DOHH2 (cell line): ENCODE data around the gene AUNIP.

ENCODE experiments used
- CTCF ChIP-seq: fragments of 200-600 bp; sonication (generic); IDR thresholded peaks from one replicate; pipeline ENCODE4 v1.5.1; 2014; ENCODE audit warnings: antibody characterized with exemption, mild to moderate bottlenecking, low read depth, low read length; ENCODE audit not compliant: poor library complexity, severe bottlenecking
- EZH2phosphoT487 ChIP-seq: fragments of 200-600 bp; sonication (generic); IDR thresholded peaks from 2 replicates; pipeline ENCODE4 v1.6.1; 2017; ENCODE audit warnings: borderline replicate concordance, mild to moderate bottlenecking, antibody characterized with exemption, low read length, moderate library complexity, mixed read lengths

- TF ChIP-seq EZH2phosphoT487 (no peak), CTCF (no peak)
These were observed 54.0 kb downstream of the AUNIP start for GRCh38 chr1:25804964-25805862.
